ENCODE results near the gene FLYWCH2. TPM values are rescaled to one million over a fixed set of nuclear protein-coding genes. Genes with fewer than 3 reads are reported as not detected.

Gene FLYWCH2
- total and polyA plus RNA-seq, 2 of the 13 experiments (the other 11 are each of a cell fraction or from before 2014, with no cell fraction given) = 16.9 to 19.8 TPM

GRCh38 chr16:2867987-2868789 lies 14.8 kb upstream of the FLYWCH2 start (continued):
- TF ChIP-seq ARID4A (CRISPR knock-in tag; IDR thresholded peaks at IDR 0.05; ENCODE audit: borderline replicate concordance) (peak; percentile 81), THAP11 (CRISPR knock-in tag; IDR thresholded peaks at IDR 0.05) (peak; percentile 89), ZFP62 (CRISPR knock-in tag; IDR thresholded peaks at IDR 0.05) (no peak), KAT7 (CRISPR knock-in tag; IDR thresholded peaks at IDR 0.05; ENCODE audit: borderline replicate concordance) (peak; percentile 59; the same call in 1 of the 2 replicates), KLF11 (CRISPR knock-in tag; IDR thresholded peaks at IDR 0.05) (peak; percentile 37; the same call in 1 of the 2 replicates), HOXA3 (CRISPR knock-in tag; IDR thresholded peaks at IDR 0.05) (peak; percentile 92), ZNF20 (CRISPR knock-in tag; IDR thresholded peaks at IDR 0.05) (0 out of 2 replicates have a peak, but pooled peaks have one; percentile 26), ZNF607 (CRISPR knock-in tag; IDR thresholded peaks at IDR 0.05; ENCODE audit: borderline replicate concordance) (peak; percentile 95), ZBTB1 (CRISPR knock-in tag; IDR thresholded peaks at IDR 0.05; ENCODE audit: borderline replicate concordance) (no peak), CHD2 (IDR thresholded peaks at IDR 0.05; ENCODE audit: low read depth, low read length) (no peak), ZNF552 (CRISPR knock-in tag; IDR thresholded peaks at IDR 0.05; ENCODE audit: borderline replicate concordance) (0 out of 2 replicates have a peak, but pooled peaks have one; percentile 63), CBX1 (IDR thresholded peaks at IDR 0.05; ENCODE audit: low read depth) (peak; percentile 78), ZNF333 (CRISPR knock-in tag; IDR thresholded peaks at IDR 0.05; ENCODE audit: borderline replicate concordance) (peak; percentile 31; the same call in 1 of the 2 replicates), NFATC3 (CRISPR knock-in tag; IDR thresholded peaks at IDR 0.05) (peak; percentile 30; the same call in 1 of the 2 replicates), ZNF256 (CRISPR knock-in tag; conservative IDR thresholded peaks at IDR 0.05) (peak; percentile 74; the same call in 1 of the 2 replicates), KDM5B (CRISPR knock-in tag; IDR thresholded peaks at IDR 0.05; ENCODE audit: borderline replicate concordance) (peak; percentile 87; the same call in 1 of the 2 replicates), ZNF138 (CRISPR knock-in tag; IDR thresholded peaks at IDR 0.05; ENCODE audit: low read depth) (0 out of 2 replicates have a peak, but pooled peaks have one; percentile 87)
- TF ChIP-seq, protein P1, sequence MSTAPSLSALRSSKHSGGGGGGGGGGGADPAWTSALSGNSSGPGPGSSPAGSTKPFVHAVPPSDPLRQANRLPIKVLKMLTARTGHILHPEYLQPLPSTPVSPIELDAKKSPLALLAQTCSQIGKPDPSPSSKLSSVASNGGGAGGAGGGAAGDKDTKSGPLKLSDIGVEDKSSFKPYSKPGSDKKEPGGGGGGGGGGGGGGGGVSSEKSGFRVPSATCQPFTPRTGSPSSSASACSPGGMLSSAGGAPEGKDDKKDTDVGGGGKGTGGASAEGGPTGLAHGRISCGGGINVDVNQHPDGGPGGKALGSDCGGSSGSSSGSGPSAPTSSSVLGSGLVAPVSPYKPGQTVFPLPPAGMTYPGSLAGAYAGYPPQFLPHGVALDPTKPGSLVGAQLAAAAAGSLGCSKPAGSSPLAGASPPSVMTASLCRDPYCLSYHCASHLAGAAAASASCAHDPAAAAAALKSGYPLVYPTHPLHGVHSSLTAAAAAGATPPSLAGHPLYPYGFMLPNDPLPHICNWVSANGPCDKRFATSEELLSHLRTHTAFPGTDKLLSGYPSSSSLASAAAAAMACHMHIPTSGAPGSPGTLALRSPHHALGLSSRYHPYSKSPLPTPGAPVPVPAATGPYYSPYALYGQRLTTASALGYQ (CRISPR knock-in tag; IDR thresholded peaks at IDR 0.05) = peak; percentile 61; the same call in 1 of the 2 replicates

Measured in HepG2 (cell line).